ENCODE results near the gene SEC23IP. TPM values are rescaled to one million over a fixed set of nuclear protein-coding genes. Genes with fewer than 3 reads are reported as not detected.
A peak's percentile ranks its signal among the peaks of the same experiment; 100 is the strongest.
"Not testable (repeated sequence)": the region's sequence is repeated elsewhere in the genome, so short reads cannot be mapped to it uniquely, and the experiment has no call there.

The SEC23IP gene
- total RNA-seq, 2 experiments from 2014 or later = 60.3 to 61.4 TPM

GRCh38 chr10:119878524-119878923, 14.0 kb upstream of the SEC23IP start:
- CTCF ChIA-PET = no interaction called here
- Mint-ChIP-seq H3K36me3 (ENCODE audit: low read depth) (no peaks in the 10 kb centered on the region), H3K27me3 (no peaks in the 10 kb centered on the region), H3K4me3 (no peak overlapping the region), H3K4me1 (ENCODE audit: low read depth) (peaks cover 7% of the 10 kb centered on the region), H3K9me3 (no peaks in the 10 kb centered on the region), H3K27ac (no peak overlapping the region)
- POLR2A ChIA-PET = no interaction called here
- ATAC-seq = no peak
- TF ChIP-seq CTCF (IDR thresholded peaks at IDR 0.05) = no peak
- intact Hi-C loops (cut with micrococcal nuclease) = no loop called here
- no peak for DNase-seq

GRCh38 chr10:119883901-119884611, 8.5 kb upstream of the SEC23IP start:
- H3K36me3 Mint-ChIP-seq (ENCODE audit: low read depth); ATAC-seq; H3K27me3 Mint-ChIP-seq; H3K4me1 Mint-ChIP-seq (ENCODE audit: low read depth); H3K4me3 Mint-ChIP-seq; intact Hi-C loops (cut with micrococcal nuclease); H3K9me3 Mint-ChIP-seq; DNase-seq; H3K27ac Mint-ChIP-seq: not testable (repeated sequence)
- ChIA-PET CTCF (interaction anchor here (0.7 to 1.3 kb wide), 3 partner anchors 8 to 24 kb away, joined by 3 to 4 read pairs (median 3); partner anchors contain the start of genes MCMBP and SEC23IP), POLR2A (interaction anchor here (1.0 to 1.6 kb wide), 3 partner anchors 8 to 11 kb away, joined by 3 to 11 read pairs (median 3); partner anchors contain the start of genes MCMBP and SEC23IP)

GRCh38 chr10:119886070-119886469, 6.5 kb upstream of the SEC23IP start:
- H3K9me3 Mint-ChIP-seq, H3K27ac Mint-ChIP-seq, CTCF ChIA-PET: not testable (repeated sequence)

GRCh38 chr10:119888715-119889114, 3.8 kb upstream of the SEC23IP start:
- intact Hi-C loops (cut with micrococcal nuclease) = not testable (repeated sequence)

More at GRCh38 chr10:119886070-119886469, 6.5 kb upstream of the SEC23IP start:
- H3K36me3 Mint-ChIP-seq (ENCODE audit: low read depth); intact Hi-C loops (cut with micrococcal nuclease); H3K4me3 Mint-ChIP-seq; ATAC-seq; H3K27me3 Mint-ChIP-seq; DNase-seq; H3K4me1 Mint-ChIP-seq (ENCODE audit: low read depth): not testable (repeated sequence)
- POLR2A ChIA-PET = interaction anchor here (2.0 kb wide), 1 partner anchor 13 kb away, joined by 6 read pairs; no protein-coding TSS in a partner anchor

GRCh38 chr10:119889201-119889600, 3.3 kb upstream of the SEC23IP start:
- ATAC-seq; DNase-seq; H3K27ac Mint-ChIP-seq; H3K9me3 Mint-ChIP-seq; CTCF ChIA-PET; H3K36me3 Mint-ChIP-seq (ENCODE audit: low read depth); H3K27me3 Mint-ChIP-seq; H3K4me3 Mint-ChIP-seq; intact Hi-C loops (cut with micrococcal nuclease): not testable (repeated sequence)
- peaks cover 11% of the 10 kb centered on the region for H3K4me1 Mint-ChIP-seq (ENCODE audit: low read depth)
- POLR2A ChIA-PET = interaction anchor here (4.7 kb wide), 1 partner anchor 16 kb away, joined by 38 read pairs; the partner anchor contains the start of gene MCMBP

More at GRCh38 chr10:119888715-119889114, 3.8 kb upstream of the SEC23IP start:
- CTCF ChIA-PET; DNase-seq; H3K36me3 Mint-ChIP-seq (ENCODE audit: low read depth); H3K9me3 Mint-ChIP-seq; H3K4me1 Mint-ChIP-seq (ENCODE audit: low read depth); H3K27me3 Mint-ChIP-seq; ATAC-seq; H3K27ac Mint-ChIP-seq; H3K4me3 Mint-ChIP-seq: not testable (repeated sequence)
- POLR2A ChIA-PET = interaction anchor here (4.7 kb wide), 1 partner anchor 16 kb away, joined by 38 read pairs; the partner anchor contains the start of gene MCMBP

GRCh38 chr10:119890307-119890706, 2.2 kb upstream of the SEC23IP start:
- H3K27me3 Mint-ChIP-seq; H3K9me3 Mint-ChIP-seq; H3K27ac Mint-ChIP-seq; DNase-seq; CTCF ChIA-PET; H3K4me3 Mint-ChIP-seq; intact Hi-C loops (cut with micrococcal nuclease); ATAC-seq: not testable (repeated sequence)
- Mint-ChIP-seq H3K36me3 (ENCODE audit: low read depth) (peaks cover 12% of the 10 kb centered on the region), H3K4me1 (ENCODE audit: low read depth) (peaks cover 21% of the 10 kb centered on the region)
- POLR2A ChIA-PET = interaction anchor here (1.0 to 4.7 kb wide), 2 partner anchors 18 to 186 kb away, joined by 3 to 38 read pairs; partner anchors contain the start of gene MCMBP

- Mint-ChIP-seq H3K27ac (peak overlapping the region; percentile 94), H3K36me3 (ENCODE audit: low read depth) (peaks cover 12% of the 10 kb centered on the region), H3K4me3 (peak overlapping the region; percentile 88), H3K4me1 (ENCODE audit: low read depth) (peaks cover 35% of the 10 kb centered on the region)
- H3K27me3 Mint-ChIP-seq, H3K9me3 Mint-ChIP-seq, ATAC-seq, DNase-seq: not testable (repeated sequence)
- POLR2A ChIA-PET = interaction anchor here (1.2 to 4.7 kb wide), 2 partner anchors 8 to 19 kb away, joined by 3 to 38 read pairs; partner anchors contain the start of gene MCMBP
- intact Hi-C loops (cut with micrococcal nuclease) = loop anchor here (2.0 kb wide), 1 partner anchor 19 kb away; the partner anchor contains the start of gene MCMBP
- CTCF ChIA-PET = interaction anchor here (0.8 to 3.1 kb wide), 5 partner anchors 8 to 205 kb away, joined by 3 to 16 read pairs (median 6); partner anchors contain the start of gene MCMBP
These were observed 712 bp upstream of the SEC23IP start for GRCh38 chr10:119891849-119892187.

Data from activated CD8-positive, alpha-beta T cell treated with anti-CD3 and anti-CD28 coated beads for 36 hours (primary cell).